ENCODE measurements around the gene SLC30A9. TPM values are rescaled to one million over a fixed set of nuclear protein-coding genes. Genes with fewer than 3 reads are reported as not detected.

SLC30A9 gene
- polyA plus RNA-seq, 1 of the 3 experiments (the other 2 are of a cell fraction), result 34.2 TPM

DNA sequence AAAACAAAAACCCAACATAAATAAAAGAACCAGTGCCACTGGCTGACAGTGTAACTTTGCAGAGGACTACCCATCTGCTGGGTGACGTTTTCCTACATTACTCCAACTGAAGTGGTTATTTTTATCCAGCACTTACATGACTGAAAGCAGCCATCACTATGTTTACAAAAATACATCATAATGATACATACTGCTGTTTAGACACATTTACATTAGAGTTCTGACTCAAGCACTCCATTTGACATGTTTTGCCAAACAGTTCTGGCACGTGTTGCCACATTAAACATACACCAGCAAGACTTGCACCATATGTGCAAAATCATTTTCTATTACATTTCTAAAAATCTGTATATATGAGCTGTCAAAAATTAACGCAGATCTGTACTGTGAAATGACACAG lies 122.5 kb downstream of the SLC30A9 start (continued):
- TF ChIP-seq, protein P1, sequence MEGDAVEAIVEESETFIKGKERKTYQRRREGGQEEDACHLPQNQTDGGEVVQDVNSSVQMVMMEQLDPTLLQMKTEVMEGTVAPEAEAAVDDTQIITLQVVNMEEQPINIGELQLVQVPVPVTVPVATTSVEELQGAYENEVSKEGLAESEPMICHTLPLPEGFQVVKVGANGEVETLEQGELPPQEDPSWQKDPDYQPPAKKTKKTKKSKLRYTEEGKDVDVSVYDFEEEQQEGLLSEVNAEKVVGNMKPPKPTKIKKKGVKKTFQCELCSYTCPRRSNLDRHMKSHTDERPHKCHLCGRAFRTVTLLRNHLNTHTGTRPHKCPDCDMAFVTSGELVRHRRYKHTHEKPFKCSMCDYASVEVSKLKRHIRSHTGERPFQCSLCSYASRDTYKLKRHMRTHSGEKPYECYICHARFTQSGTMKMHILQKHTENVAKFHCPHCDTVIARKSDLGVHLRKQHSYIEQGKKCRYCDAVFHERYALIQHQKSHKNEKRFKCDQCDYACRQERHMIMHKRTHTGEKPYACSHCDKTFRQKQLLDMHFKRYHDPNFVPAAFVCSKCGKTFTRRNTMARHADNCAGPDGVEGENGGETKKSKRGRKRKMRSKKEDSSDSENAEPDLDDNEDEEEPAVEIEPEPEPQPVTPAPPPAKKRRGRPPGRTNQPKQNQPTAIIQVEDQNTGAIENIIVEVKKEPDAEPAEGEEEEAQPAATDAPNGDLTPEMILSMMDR (IDR thresholded peaks at IDR 0.05), result no peak
- TF ChIP-seq MXI1 (IDR thresholded peaks at IDR 0.05; ENCODE audit: low read depth, low read length), result no peak
- TF ChIP-seq, protein P2, sequence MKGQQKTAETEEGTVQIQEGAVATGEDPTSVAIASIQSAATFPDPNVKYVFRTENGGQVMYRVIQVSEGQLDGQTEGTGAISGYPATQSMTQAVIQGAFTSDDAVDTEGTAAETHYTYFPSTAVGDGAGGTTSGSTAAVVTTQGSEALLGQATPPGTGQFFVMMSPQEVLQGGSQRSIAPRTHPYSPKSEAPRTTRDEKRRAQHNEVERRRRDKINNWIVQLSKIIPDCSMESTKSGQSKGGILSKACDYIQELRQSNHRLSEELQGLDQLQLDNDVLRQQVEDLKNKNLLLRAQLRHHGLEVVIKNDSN (IDR thresholded peaks at IDR 0.05; ENCODE audit: borderline replicate concordance, low read depth), result no peak

DNA sequence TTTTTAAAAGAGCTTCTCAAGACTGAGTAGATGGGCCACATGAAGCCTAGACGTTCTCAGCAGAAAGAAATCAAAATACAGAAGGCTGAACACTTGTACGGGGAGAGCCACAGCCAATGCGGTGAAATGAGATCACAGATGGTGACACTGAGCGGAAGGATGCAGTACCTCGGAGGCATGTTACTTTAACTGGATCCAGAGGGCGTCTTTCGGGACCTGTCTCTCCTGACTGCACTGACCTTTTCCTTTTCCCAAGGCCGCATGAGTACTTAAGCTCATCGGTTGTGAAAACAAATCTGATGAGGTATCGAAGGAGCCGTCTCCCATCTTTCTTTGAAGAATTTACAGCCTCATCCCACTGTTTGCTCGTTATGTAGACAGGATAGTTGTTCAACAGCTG lies 129.6 kb downstream of the SLC30A9 start:
- H4K20me1 ChIP-seq (ENCODE audit: insufficient read depth), result no peaks in the 10 kb centered on the region
- no peak overlapping the region for H2AFZ ChIP-seq (ENCODE audit: low read depth)
- H3K9me2 ChIP-seq, result no peaks in the 10 kb centered on the region
- H3K4me1 ChIP-seq (ENCODE audit: control insufficient read depth in 1 of 2, insufficient read depth in 2 of 2, low read depth in 1 of 2, low read length in 1 of 2), result no peaks in the 10 kb centered on the region; a peak in 1 of 4 replicates
- WGBS (ENCODE audit: low lambda C conversion rate), result 58% methylated on average over 12 of the region's 12 CpGs
- H3K36me3 ChIP-seq (replicated peaks in 1 of 2; ENCODE audit: control insufficient read depth in 1 of 2, insufficient read depth in 2 of 2, low read length in 1 of 2), result no peaks in the 10 kb centered on the region
- ChIA-PET POLR2A (no interaction called here), CTCF (interaction anchor here (1.4 kb wide), 1 partner anchor 17 kb away, joined by 3 read pairs; no protein-coding TSS in a partner anchor)
- TF ChIP-seq, protein P1 (IDR thresholded peaks at IDR 0.05), result no peak
- TF ChIP-seq RFX5 (IDR thresholded peaks at IDR 0.05; ENCODE audit: low read length) (no peak), SMC3 (IDR thresholded peaks at IDR 0.05; ENCODE audit: low read depth, low read length) (no peak), ELF1 (IDR thresholded peaks at IDR 0.05) (no peak), EZH2phosphoT487 (IDR thresholded peaks at IDR 0.05; ENCODE audit: borderline replicate concordance, low read depth) (no peak), CHD2 (IDR thresholded peaks at IDR 0.05; ENCODE audit: low read length, partially characterized antibody) (no peak), FOXM1 (IDR thresholded peaks at IDR 0.05; ENCODE audit: low read depth) (no peak), YY1 (IDR thresholded peaks at IDR 0.05; ENCODE audit: low read depth) (no peak), JUND (IDR thresholded peaks at IDR 0.05) (no peak), TAF1 (IDR thresholded peaks at IDR 0.05; ENCODE audit: borderline replicate concordance, low read depth, low read length) (no peak), RCOR1 (IDR thresholded peaks at IDR 0.05; ENCODE audit: low read length) (no peak)
- TF ChIP-seq, protein P3, sequence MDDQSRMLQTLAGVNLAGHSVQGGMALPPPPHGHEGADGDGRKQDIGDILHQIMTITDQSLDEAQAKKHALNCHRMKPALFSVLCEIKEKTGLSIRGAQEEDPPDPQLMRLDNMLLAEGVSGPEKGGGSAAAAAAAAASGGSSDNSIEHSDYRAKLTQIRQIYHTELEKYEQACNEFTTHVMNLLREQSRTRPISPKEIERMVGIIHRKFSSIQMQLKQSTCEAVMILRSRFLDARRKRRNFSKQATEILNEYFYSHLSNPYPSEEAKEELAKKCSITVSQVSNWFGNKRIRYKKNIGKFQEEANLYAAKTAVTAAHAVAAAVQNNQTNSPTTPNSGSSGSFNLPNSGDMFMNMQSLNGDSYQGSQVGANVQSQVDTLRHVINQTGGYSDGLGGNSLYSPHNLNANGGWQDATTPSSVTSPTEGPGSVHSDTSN (IDR thresholded peaks at IDR 0.05), result no peak
- TF ChIP-seq, protein P4, sequence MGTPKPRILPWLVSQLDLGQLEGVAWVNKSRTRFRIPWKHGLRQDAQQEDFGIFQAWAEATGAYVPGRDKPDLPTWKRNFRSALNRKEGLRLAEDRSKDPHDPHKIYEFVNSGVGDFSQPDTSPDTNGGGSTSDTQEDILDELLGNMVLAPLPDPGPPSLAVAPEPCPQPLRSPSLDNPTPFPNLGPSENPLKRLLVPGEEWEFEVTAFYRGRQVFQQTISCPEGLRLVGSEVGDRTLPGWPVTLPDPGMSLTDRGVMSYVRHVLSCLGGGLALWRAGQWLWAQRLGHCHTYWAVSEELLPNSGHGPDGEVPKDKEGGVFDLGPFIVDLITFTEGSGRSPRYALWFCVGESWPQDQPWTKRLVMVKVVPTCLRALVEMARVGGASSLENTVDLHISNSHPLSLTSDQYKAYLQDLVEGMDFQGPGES (IDR thresholded peaks at IDR 0.05; ENCODE audit: low read depth, low read length), result no peak
- TF ChIP-seq, protein P5, sequence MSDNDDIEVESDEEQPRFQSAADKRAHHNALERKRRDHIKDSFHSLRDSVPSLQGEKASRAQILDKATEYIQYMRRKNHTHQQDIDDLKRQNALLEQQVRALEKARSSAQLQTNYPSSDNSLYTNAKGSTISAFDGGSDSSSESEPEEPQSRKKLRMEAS (IDR thresholded peaks at IDR 0.05; ENCODE audit: low read depth), result no peak
- TF ChIP-seq, protein P6, sequence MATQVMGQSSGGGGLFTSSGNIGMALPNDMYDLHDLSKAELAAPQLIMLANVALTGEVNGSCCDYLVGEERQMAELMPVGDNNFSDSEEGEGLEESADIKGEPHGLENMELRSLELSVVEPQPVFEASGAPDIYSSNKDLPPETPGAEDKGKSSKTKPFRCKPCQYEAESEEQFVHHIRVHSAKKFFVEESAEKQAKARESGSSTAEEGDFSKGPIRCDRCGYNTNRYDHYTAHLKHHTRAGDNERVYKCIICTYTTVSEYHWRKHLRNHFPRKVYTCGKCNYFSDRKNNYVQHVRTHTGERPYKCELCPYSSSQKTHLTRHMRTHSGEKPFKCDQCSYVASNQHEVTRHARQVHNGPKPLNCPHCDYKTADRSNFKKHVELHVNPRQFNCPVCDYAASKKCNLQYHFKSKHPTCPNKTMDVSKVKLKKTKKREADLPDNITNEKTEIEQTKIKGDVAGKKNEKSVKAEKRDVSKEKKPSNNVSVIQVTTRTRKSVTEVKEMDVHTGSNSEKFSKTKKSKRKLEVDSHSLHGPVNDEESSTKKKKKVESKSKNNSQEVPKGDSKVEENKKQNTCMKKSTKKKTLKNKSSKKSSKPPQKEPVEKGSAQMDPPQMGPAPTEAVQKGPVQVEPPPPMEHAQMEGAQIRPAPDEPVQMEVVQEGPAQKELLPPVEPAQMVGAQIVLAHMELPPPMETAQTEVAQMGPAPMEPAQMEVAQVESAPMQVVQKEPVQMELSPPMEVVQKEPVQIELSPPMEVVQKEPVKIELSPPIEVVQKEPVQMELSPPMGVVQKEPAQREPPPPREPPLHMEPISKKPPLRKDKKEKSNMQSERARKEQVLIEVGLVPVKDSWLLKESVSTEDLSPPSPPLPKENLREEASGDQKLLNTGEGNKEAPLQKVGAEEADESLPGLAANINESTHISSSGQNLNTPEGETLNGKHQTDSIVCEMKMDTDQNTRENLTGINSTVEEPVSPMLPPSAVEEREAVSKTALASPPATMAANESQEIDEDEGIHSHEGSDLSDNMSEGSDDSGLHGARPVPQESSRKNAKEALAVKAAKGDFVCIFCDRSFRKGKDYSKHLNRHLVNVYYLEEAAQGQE (IDR thresholded peaks at IDR 0.05; ENCODE audit: low read depth, low read length), result no peak
- no peak overlapping the region for H3K4me2 ChIP-seq
- peaks cover 6% of the 10 kb centered on the region; the same call in 1 of the 2 replicates for H3K27me3 ChIP-seq (ENCODE audit: insufficient read depth)
- no peaks in the 10 kb centered on the region for H3K9me3 ChIP-seq
- DNase-seq, result no peak
- H3K79me2 ChIP-seq (ENCODE audit: insufficient read depth), result no peaks in the 10 kb centered on the region
- H3K27ac ChIP-seq (ENCODE audit: low read depth in 2 of 2, low read length in 1 of 2), result no peak overlapping the region
- H3K9ac ChIP-seq, result no peak overlapping the region
- H3F3A ChIP-seq (replicated peaks; ENCODE audit: insufficient read depth), result no peaks in the 10 kb centered on the region
- no peak overlapping the region for H3K4me3 ChIP-seq (ENCODE audit: low read depth in 2 of 2, low read length in 1 of 2)

All from SK-N-SH (cell line).